NB4 (cell line): ENCODE measurements around the gene PRB2.
"Not testable (repeated sequence)": the region's sequence is repeated elsewhere in the genome, so short reads cannot be mapped to it uniquely, and the experiment has no call there.

Source experiments
- CTCF ChIP-seq: IDR thresholded peaks from one replicate; pipeline ENCODE4 v1.5.1; 2012; ENCODE audit warnings: low read depth, low read length
- MAX ChIP-seq: IDR thresholded peaks from 2 replicates; pipeline ENCODE4 v1.6.1; 2011; ENCODE audit warnings: low read depth, low read length
- POLR2A ChIP-seq: IDR thresholded peaks from 2 replicates; pipeline ENCODE4 v1.6.1; 2011; ENCODE audit warnings: mild to moderate bottlenecking; ENCODE audit not compliant: insufficient read length; ENCODE audit errors: extremely low read depth

GRCh38 chr12:11360205-11360883 lies 35.0 kb downstream of the PRB2 start:
- not testable (repeated sequence) for TF ChIP-seq CTCF, MAX, POLR2A
